Suprapubic skin (tissue), 4 donors: ENCODE results near the gene GPX3.

Experiments used
- CTCF ChIP-seq, 2 donors: fragments of 200-600 bp in 1 of 2; fragments of 450-650 bp in 1 of 2; sonication (generic) in 1 of 2; IDR thresholded peaks; one replicate each; pipeline ENCODE4 v1.5.1; 2016 to 2019; ENCODE audit warnings: antibody characterized with exemption in 2 of 2, mild to moderate bottlenecking in 1 of 2, moderate library complexity in 1 of 2
- EP300 ChIP-seq: sonication (generic); formaldehyde crosslinking; IDR thresholded peaks from one replicate; pipeline ENCODE4 v1.6.1; 2017; ENCODE audit warnings: antibody characterized with exemption
- POLR2AphosphoS5 ChIP-seq, 3 donors: sonication (generic); formaldehyde crosslinking; IDR thresholded peaks; one replicate each; pipeline ENCODE4 v1.6.1; 2017; ENCODE audit warnings: antibody characterized with exemption in 3 of 3

- TF ChIP-seq EP300 (no peak), CTCF (IDR thresholded peaks at IDR 0.05) (no peak), POLR2AphosphoS5 (IDR thresholded peaks at IDR 0.05) (no peak)
These were observed 55.4 kb downstream of the GPX3 start for GRCh38 chr5:151075698-151076331.
